Stimulated activated CD4-positive, alpha-beta T cell treated with anti-CD3 and anti-CD28 coated beads, Interleukin-15, amount 100 ng/mL, for 24 hours (primary cell): ENCODE measurements around the gene MLYCD.

ENCODE experiments used
- DNase-seq: peaks from one replicate; pipeline ENCODE4 v3.0.0-alpha.2; 2020

The MLYCD gene

GRCh38 chr16:83899978-83900377 lies 1.1 kb downstream of the MLYCD start:
- no peak for DNase-seq

DNA sequence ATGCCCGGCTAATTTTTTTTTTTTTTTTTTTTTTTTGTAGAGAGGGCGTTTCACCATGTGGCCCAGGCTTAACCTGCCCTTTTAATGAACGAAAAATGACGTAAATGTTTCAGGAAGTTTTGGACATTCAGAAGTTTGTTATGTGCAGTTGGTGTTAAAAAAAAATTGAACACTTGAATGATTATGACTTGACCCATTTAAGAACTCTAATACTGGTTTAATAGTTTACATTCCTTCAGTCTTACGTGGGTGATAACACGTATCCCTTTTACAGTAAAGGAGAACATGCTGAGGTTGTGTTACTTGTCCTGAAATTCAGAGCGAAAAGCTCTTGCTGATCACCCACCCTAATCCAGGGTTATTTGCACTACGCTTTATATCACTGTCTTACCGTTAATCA lies 1.7 kb downstream of the MLYCD start:
- no peak for DNase-seq

DNA sequence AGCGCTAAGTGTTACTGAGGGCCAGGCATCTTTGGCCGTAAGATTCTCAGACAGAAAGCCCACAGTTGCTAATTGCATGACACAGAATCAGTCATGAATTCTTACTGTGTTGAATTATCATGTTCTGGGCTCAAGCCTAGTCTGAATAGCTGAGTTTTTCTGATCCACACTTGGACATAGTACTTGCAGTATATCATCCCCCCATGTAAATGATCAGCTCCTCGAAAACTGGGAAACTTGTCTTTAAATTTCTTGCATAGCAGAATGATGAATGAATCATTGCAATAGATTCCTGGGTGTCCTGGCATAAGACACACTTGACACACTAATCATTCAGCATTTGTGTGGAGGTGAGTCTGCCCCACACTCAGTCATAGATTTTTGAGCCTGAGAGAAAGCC lies 2.2 kb downstream of the MLYCD start:
- DNase-seq, result no peak

DNA sequence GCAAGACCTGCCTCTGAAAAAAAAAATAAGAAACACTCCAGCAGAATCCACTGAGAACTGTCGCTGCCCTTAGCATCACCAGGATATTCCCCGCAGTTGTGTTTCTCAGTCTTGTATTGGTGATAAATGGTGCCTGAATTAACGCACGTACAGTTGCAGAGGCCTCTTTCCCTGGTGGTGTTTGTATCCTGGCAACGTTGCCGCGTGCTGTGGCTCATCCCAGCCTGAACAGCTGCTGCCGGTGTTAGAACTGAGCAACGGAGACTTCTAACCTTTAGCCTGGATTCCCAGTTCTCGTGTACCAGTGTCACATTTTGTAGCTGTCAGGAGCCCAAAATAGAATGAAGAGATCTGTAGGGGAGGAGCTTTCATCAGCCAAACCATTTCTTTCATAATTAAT lies 4.8 kb downstream of the MLYCD start:
- no peak for DNase-seq

- no peak for DNase-seq
These were observed 7.8 kb downstream of the MLYCD start for GRCh38 chr16:83906683-83907082.

DNA sequence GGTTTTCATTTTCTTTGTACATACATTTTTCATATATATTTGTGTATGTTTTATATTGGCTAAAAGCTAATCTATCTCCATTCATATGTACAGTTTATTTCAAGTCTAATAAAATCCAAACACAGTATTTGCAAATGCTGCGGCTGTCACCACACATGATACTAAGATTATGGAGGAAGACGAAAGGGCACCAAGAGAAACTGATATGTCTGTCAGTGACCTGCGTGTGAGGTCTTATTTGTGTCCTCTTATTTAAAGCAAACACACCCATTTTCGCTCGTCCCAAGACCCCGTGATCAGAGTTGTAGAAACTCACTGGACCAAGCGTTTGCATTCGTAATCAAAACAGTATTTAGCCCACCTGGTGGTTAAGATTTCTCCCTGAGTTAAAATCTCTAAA lies 8.2 kb downstream of the MLYCD start:
- no peak for DNase-seq

DNA sequence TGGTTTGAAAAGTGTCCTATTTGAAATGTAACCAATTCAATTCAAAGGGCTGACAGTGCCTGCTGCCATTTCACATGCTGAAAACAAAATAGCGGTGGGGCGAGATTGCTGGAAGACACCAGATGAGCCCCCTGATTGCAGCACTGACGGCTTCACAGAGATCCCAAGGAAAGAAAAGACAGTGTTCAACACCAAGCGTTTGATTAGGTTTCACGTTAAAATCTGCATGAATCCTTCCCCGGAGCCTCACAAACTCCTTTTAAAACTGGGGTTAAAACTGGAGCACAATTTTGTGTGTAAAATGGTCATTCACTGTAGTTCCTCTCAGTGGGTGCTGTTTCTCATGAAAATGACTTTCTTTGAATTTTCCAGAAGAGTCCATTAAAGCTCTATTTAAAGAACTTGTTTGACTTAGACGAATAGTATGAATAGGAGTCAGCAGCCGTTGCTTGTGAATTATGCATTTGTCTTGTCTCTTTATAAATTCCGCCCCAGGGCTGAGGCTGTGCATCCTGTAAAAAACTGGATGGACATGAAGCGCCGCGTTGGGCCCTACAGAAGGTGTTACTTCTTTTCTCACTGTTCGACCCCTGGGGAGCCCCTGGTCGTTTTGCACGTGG lies 8.8 kb downstream of the MLYCD start:
- DNase-seq, result no peak

DNA sequence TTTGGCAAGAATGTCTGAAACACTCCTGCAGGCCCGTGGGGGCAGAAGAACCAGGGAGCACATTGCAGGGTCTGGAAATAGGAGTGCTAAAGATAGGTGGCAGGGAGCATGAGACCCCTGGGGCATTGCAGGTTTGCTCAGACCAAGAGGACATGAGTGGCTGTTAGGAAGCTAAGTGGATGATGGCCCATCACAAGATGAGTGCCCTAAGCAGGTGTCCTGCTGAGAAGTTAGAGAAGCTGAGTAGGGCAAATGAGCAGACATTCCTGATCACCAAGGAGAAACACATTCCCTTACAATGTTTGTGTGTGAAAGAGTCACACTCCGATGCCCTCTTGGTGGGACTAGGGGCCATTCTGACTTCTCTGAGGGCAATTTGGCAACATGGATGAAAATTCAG lies 9.9 kb downstream of the MLYCD start:
- no peak for DNase-seq

DNA sequence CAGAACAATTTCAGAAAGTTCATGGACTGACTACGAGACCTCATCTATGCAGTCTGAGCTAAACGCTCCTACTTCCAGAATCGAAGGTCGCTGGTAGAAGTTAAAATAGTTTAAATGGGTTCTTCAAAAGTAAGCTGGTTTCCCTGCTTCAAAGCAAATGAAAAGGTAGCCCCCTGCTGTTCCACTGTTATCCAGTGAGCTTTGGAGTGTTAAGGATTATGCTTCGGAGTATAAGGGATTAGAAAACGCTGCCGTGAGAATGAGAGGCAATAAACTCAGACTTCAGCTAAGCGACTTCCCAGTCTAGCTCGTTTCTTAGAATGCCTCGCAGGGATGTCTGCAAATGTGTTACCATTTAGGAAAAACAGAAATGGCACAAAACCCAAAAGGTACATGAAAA lies 12.4 kb downstream of the MLYCD start:
- DNase-seq, result no peak

DNA sequence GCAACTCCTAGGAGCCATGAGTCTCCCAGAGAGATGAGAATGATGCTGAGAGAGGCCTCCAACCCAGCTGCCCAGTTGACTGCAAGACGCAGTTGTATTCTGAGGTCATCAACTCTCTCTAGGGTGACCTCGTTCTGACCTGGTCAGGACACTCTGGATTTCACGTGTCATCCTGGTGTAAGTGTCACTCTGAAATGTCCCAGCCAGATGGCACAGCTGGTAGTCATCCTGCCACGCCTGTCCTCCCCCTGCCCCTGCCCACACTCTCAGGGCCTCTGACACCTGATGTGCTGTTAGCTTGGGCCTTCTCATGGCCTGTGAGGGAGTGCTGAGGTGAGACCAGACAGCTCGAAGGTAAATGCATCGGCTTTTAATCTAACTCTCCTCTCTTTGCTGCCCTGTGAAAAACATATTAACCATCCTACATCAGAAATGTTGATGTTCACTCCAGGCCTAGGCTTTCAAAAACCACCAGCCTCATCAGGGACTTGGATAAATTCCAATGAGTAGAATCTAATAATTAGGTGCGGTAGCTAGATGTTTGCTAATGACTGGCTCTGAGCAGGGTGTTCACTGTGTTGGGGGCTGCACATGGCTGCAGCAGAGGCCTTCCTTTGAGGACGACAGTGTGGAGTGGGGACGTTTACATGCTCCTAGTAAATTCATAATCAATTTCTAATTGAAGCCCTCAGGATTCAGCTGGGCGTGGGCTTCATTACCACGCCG lies 13.8 kb downstream of the MLYCD start:
- no peak for DNase-seq

DNA sequence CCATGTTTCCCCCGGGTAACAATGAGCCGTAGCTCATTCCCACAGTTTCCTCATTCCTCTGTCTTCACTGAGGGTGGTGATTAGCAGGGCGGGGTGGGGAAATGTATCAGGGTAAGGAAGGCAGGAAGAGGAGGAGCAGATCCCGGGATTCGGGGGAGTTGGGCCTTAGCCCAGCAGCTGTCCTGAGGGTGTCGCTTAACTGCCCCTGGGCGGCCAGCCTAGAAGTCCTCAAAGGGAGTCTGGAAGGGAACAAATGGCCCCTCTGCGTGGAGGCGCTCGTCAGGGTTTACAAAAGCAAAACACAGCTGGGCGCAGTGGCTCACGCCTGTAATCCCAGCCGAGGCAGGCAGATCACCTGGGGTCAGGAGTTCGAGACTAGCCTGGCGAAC lies 14.3 kb downstream of the MLYCD start:
- no peak for DNase-seq

DNA sequence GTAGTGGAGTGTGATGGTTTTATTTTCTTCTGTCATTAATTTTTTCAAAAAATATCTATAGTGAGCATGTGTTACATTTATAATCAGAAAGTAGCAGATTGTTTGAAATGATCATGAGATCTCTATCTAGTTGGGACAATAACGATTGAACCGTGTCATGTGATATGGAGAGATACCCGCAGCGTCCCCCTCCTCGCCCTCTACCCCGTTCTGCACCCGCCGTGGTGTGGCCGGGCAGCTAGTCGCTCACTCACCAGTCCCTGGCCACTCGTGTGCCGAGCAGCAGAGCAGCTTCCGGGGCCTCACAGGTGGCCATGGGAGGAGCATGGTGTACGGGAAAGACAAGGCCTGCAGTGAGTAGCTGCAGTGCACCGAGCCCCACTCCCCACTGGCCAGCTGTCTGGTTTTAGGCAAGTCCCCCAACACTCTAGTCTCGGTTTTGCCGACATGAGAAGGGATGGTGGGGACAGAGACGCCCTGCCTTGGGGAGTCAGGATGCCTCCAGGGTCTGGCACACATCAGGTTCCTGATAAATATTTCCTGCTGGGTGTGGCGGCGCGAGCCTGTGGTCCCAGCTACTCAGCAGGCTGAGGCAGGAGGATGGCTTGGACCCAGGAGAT lies 15.3 kb downstream of the MLYCD start:
- DNase-seq, result no peak

DNA sequence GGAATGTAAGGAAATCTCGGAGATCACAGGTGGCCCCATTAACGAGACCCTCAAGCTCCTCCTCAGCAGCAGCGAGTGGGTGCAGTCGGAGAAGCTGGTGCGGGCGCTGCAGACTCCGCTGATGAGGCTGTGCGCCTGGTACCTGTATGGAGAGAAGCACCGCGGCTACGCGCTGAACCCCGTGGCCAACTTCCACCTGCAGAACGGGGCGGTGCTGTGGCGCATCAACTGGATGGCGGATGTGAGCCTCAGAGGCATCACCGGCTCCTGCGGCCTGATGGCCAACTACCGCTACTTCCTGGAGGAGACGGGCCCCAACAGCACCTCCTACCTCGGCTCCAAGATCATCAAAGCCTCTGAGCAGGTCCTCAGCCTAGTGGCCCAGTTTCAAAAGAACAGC lies 16.2 kb downstream of the MLYCD start:
- no peak for DNase-seq

DNA sequence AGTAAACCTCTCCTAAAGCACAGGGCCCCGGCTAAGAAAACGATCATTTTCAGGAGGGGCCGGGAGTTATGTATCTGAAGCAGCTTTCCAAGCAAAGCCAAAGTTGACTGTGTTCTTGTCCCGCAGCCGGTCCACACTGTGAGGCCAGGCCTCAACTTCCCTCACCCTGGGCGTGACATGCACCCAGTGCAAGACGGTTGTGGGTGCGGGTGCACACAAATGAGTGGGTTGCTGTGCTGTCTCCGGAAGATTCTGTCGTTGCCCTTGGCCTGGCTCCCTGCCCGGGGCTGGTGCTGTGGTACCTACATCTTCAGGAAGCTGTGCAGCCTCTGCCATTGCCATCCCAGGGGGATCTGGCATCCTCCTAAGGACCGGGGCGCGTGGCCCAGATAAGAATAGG lies 16.6 kb downstream of the MLYCD start:
- DNase-seq, result no peak

GRCh38 chr16:83917152-83918120 lies 18.5 kb downstream of the MLYCD start:
- DNase-seq, result no peak

DNA sequence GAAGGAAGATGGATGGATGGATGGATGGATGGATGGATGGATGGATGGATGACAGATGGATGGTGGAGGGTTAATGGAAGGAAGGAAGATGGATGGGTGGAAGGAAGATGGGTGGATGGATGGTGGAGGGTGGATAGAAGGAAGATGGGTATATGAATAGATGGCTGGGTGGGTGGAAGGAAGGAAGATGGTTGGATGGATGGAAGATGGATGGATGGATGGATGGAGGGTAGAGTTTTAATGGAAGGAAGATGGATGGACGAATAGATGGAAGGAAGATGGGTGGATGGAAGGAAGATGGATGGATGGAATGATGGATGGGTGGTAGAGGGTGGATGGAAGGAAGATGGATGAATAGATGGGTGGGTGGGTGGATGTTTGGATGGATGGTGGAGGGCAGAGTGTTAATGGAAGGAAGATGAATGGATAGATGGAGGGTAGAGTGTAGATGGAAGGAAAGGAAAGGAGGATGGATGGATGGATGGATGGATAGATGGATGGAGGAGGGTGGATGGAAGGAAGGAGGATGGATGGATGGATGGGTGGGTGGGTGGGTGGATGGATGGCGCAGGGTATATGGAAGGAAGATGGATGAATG lies 22.1 kb downstream of the MLYCD start:
- no peak for DNase-seq

GRCh38 chr16:83923581-83924365 lies 24.9 kb downstream of the MLYCD start:
- no peak for DNase-seq

DNA sequence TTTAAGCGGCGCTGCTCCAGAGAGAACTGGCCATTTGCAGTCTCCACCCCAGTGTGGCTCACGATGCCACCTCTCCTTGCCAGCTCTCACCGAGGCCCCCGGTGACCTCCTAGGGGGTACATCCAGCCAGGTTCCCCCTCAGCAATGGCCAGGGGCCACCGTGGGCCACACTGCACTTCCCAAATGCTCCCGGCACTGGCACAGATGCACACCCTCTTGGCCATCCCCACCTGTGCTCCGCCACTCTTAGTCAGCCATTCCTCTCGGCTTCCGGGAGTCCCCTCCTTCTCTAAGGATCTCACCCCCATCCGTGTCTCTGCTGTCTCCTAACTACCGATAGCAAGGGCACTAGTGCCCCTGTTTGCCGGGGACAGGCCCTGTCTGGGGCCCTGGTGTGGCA lies 25.8 kb downstream of the MLYCD start:
- no peak for DNase-seq

GRCh38 chr16:83925095-83925905 lies 26.4 kb downstream of the MLYCD start:
- DNase-seq, result no peak

GRCh38 chr16:83925957-83926725 lies 27.2 kb downstream of the MLYCD start:
- DNase-seq, result no peak
